Neural cell (in vitro differentiated cells): Measurements from ENCODE around the gene MXD4. TPM values are rescaled to one million over a fixed set of nuclear protein-coding genes. Genes with fewer than 3 reads are reported as not detected.

Experiments
- H2AFZ ChIP-seq: fragments of 200-600, 300-800 bp; sonication (generic), shearing (Covaris generic); 2 replicates; pipeline ENCODE4 v1.6.0; 2014; ENCODE audit warnings: low read depth, mild to moderate bottlenecking, antibody characterized with exemption, low read length, moderate library complexity
- H3F3A ChIP-seq: fragments of 200-600 bp; shearing (Covaris generic); 2 replicates; pipeline ENCODE4 v1.6.1; 2016; ENCODE audit warnings: mild to moderate bottlenecking, moderate library complexity, mixed read lengths, antibody characterized with exemption, low read length; ENCODE audit not compliant: insufficient read depth, poor library complexity, severe bottlenecking
- H3K27ac ChIP-seq: fragments of 200-600, 300-800 bp; sonication (generic), shearing (Covaris generic); 2 replicates; pipeline ENCODE4 v1.5.1; 2014; ENCODE audit warnings: mild to moderate bottlenecking, low read length, moderate library complexity
- H3K27me3 ChIP-seq: fragments of 300-800, 200-600 bp; sonication (generic), shearing (Covaris generic); 2 replicates; pipeline ENCODE4 v1.6.0; 2014; ENCODE audit warnings: mild to moderate bottlenecking, low read depth, low read length, moderate library complexity; ENCODE audit not compliant: insufficient read depth
- H3K36me3 ChIP-seq: fragments of 300-800, 200-600 bp; sonication (generic), shearing (Covaris generic); 2 replicates; pipeline ENCODE4 v1.5.1; 2014; ENCODE audit warnings: mild to moderate bottlenecking, antibody characterized with exemption, low read length, moderate library complexity; ENCODE audit not compliant: insufficient read depth
- H3K4me2 ChIP-seq: fragments of 300-800, 200-600 bp; sonication (generic), shearing (Covaris generic); 2 replicates; pipeline ENCODE4 v1.6.0; 2014; ENCODE audit warnings: mild to moderate bottlenecking, low read length
- H3K4me3 ChIP-seq: fragments of 300-800, 200-600 bp; sonication (generic), shearing (Covaris generic); 2 replicates; pipeline ENCODE4 v1.5.1; 2014; ENCODE audit warnings: mild to moderate bottlenecking, low read length, moderate library complexity
- H3K79me2 ChIP-seq: fragments of 200-600 bp; shearing (Covaris generic); replicated peaks from 2 replicates; pipeline ENCODE4 v1.6.0; 2014; ENCODE audit warnings: mild to moderate bottlenecking, low read length, moderate library complexity; ENCODE audit not compliant: insufficient read depth
- H3K9ac ChIP-seq: fragments of 300-800, 200-600 bp; sonication (generic), shearing (Covaris generic); 2 replicates; pipeline ENCODE4 v1.6.1; 2016; ENCODE audit warnings: mild to moderate bottlenecking, low read length, mixed read lengths
- H3K9me2 ChIP-seq: fragments of 200-600 bp; shearing (Covaris generic); 2 replicates; pipeline ENCODE4 v1.6.1; 2016; ENCODE audit warnings: mild to moderate bottlenecking, low read length, mixed read lengths; ENCODE audit not compliant: insufficient read depth
- H3K9me3 ChIP-seq: fragments of 200-600, 300-800 bp; sonication (generic), shearing (Covaris generic); 2 replicates; pipeline ENCODE4 v1.6.1; 2016; ENCODE audit warnings: mild to moderate bottlenecking, mixed run types, low read length, moderate library complexity, mixed read lengths
- H4K20me1 ChIP-seq: fragments of 200-600 bp; shearing (Covaris generic); 2 replicates; pipeline ENCODE4 v1.6.1; 2016; ENCODE audit warnings: mild to moderate bottlenecking, mixed run types; ENCODE audit not compliant: insufficient read depth
- EP300 ChIP-seq: fragments of 450-650 bp; conservative IDR thresholded peaks from 2 replicates; pipeline ENCODE4 v1.6.1; 2014; ENCODE audit warnings: antibody characterized with exemption, mild to moderate bottlenecking, moderate library complexity; ENCODE audit not compliant: poor library complexity, severe bottlenecking
- EZH2 ChIP-seq: fragments of 200-600, 300-800 bp; shearing (Covaris generic), sonication (generic); IDR thresholded peaks from 2 replicates; pipeline ENCODE4 v1.6.1; 2014; ENCODE audit warnings: antibody characterized with exemption, low read length, borderline replicate concordance, mild to moderate bottlenecking; ENCODE audit not compliant: insufficient read depth, poor library complexity, severe bottlenecking
- MXI1 ChIP-seq: fragments of 450-650 bp; conservative IDR thresholded peaks from 2 replicates; pipeline ENCODE4 v1.6.1; 2014; ENCODE audit warnings: antibody characterized with exemption, mild to moderate bottlenecking; ENCODE audit not compliant: poor library complexity, severe bottlenecking
- POLR2AphosphoS5 ChIP-seq: IDR thresholded peaks from 2 replicates; pipeline ENCODE4 v1.6.1; 2012
- RAD21 ChIP-seq: fragments of 450-650 bp; conservative IDR thresholded peaks from 2 replicates; pipeline ENCODE4 v1.6.1; 2014; ENCODE audit warnings: antibody characterized with exemption, mild to moderate bottlenecking, moderate library complexity
- SMC3 ChIP-seq: fragments of 450-650 bp; conservative IDR thresholded peaks from 2 replicates; pipeline ENCODE4 v1.6.1; 2014; ENCODE audit warnings: antibody characterized with exemption, mild to moderate bottlenecking, moderate library complexity; ENCODE audit not compliant: poor library complexity
- TAF1 ChIP-seq: IDR thresholded peaks from 2 replicates; pipeline ENCODE4 v1.6.1; 2012; ENCODE audit warnings: low read depth
- polyA plus RNA-seq: library from polyadenylated mRNA; depleted of rRNA; stranded (reverse); fragments of >200 nt; gene quantifications from 2 replicates; pipeline ENCODE4 v1.2.3, GENCODE V29; 2014
- TF ChIP-seq, protein P1 (sequence below): IDR thresholded peaks from 2 replicates; pipeline ENCODE4 v1.6.1; 2012; ENCODE audit warnings: borderline replicate concordance
- TF ChIP-seq, protein P2 (sequence below): fragments of 450-650 bp; IDR thresholded peaks from 2 replicates; pipeline ENCODE4 v1.5.1; 2014; ENCODE audit warnings: antibody characterized with exemption, mild to moderate bottlenecking, moderate library complexity; ENCODE audit not compliant: poor library complexity, severe bottlenecking

The MXD4 gene
- polyA plus RNA-seq, 1 donor from 2014 or later: 58.4 TPM

DNA sequence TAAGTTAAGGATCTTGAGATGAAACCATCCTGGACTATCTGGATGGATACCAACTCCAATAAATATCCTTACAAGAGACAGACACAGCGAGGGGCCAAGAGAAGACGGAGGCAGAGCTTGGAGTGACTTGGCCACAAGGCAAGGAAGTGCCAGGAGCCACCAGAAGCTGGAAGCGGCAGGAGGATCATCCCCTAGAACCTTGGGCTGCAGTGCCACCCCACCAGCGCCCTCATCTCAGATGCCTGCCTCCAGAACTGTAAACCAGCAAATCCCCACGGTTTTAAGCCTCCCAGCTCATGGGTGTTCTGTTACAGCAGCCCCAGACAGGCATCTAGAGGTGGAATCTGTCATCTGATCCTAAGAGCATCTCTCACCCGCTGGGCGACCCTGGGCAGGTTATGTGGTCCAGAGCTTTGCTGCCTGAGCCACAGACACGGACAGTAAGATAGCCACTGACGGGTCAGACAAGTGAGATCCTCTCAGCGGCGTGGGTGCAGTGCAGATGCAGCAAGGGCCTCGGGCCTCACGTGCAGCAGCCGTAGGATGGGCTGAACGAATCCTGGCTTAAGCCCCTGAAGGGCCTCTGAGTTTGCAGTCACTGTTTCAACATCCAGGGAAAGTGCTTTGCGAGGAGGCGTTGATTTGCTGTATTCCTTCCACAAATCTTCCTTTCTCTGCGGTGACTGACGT, 25.1 kb upstream of the MXD4 start:
- TF ChIP-seq, protein P1, sequence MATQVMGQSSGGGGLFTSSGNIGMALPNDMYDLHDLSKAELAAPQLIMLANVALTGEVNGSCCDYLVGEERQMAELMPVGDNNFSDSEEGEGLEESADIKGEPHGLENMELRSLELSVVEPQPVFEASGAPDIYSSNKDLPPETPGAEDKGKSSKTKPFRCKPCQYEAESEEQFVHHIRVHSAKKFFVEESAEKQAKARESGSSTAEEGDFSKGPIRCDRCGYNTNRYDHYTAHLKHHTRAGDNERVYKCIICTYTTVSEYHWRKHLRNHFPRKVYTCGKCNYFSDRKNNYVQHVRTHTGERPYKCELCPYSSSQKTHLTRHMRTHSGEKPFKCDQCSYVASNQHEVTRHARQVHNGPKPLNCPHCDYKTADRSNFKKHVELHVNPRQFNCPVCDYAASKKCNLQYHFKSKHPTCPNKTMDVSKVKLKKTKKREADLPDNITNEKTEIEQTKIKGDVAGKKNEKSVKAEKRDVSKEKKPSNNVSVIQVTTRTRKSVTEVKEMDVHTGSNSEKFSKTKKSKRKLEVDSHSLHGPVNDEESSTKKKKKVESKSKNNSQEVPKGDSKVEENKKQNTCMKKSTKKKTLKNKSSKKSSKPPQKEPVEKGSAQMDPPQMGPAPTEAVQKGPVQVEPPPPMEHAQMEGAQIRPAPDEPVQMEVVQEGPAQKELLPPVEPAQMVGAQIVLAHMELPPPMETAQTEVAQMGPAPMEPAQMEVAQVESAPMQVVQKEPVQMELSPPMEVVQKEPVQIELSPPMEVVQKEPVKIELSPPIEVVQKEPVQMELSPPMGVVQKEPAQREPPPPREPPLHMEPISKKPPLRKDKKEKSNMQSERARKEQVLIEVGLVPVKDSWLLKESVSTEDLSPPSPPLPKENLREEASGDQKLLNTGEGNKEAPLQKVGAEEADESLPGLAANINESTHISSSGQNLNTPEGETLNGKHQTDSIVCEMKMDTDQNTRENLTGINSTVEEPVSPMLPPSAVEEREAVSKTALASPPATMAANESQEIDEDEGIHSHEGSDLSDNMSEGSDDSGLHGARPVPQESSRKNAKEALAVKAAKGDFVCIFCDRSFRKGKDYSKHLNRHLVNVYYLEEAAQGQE: no peak
- TF ChIP-seq SMC3 (no peak), TAF1 (no peak), EP300 (no peak), EZH2 (no peak), POLR2AphosphoS5 (no peak), MXI1 (no peak), RAD21 (no peak)
- TF ChIP-seq, protein P2, sequence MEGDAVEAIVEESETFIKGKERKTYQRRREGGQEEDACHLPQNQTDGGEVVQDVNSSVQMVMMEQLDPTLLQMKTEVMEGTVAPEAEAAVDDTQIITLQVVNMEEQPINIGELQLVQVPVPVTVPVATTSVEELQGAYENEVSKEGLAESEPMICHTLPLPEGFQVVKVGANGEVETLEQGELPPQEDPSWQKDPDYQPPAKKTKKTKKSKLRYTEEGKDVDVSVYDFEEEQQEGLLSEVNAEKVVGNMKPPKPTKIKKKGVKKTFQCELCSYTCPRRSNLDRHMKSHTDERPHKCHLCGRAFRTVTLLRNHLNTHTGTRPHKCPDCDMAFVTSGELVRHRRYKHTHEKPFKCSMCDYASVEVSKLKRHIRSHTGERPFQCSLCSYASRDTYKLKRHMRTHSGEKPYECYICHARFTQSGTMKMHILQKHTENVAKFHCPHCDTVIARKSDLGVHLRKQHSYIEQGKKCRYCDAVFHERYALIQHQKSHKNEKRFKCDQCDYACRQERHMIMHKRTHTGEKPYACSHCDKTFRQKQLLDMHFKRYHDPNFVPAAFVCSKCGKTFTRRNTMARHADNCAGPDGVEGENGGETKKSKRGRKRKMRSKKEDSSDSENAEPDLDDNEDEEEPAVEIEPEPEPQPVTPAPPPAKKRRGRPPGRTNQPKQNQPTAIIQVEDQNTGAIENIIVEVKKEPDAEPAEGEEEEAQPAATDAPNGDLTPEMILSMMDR: no peak
- Histone ChIP-seq H3K9ac (no peak overlapping the region), H3F3A (no peaks in the 10 kb centered on the region), H3K36me3 (no peaks in the 10 kb centered on the region), H3K4me3 (no peak overlapping the region), H3K9me3 (no peaks in the 10 kb centered on the region), H3K9me2 (no peaks in the 10 kb centered on the region), H2AFZ (no peak overlapping the region), H3K27me3 (no peaks in the 10 kb centered on the region), H3K79me2 (no peaks in the 10 kb centered on the region), H3K4me2 (no peak overlapping the region), H4K20me1 (no peaks in the 10 kb centered on the region), H3K27ac (no peak overlapping the region)

DNA sequence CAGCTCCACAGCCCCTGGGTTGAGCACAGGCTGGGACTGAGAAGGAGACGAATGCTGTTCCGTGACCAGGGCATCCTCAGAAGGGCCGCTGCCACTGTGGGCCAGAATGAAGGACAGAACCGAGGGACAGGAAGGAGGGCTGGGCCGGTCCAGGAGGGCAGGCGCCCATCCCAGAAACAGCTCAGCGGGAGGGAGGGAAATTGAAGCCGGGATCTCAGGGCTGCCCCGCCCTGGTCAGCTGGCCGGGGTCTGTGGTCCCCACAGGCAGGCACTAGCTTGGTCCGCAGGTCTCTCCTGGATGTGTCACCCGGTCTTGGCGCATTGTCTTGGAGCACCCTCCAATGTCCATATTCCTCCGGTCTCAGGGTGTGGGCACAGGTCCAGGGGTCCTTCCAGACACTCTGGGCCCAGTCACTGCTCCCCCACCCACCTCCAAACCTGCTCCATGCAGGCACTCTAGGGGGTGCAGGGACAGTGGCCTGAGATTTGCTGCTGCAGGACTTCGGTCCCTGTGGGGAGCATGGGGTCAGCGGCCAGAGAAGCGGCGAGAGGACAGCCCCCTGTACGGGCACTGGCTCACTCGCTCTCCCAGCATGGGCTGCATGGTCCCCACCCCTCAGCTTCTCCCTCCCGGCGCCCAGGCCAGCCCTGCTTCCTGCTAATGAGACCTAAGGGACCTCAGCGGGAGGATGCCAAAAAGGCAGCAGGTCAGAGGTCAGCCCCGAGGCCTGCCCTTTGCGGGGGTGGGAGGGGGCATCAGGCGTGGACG, 23.9 kb upstream of the MXD4 start:
- Histone ChIP-seq H3F3A (no peaks in the 10 kb centered on the region), H2AFZ (no peak overlapping the region), H3K9ac (no peak overlapping the region), H4K20me1 (no peaks in the 10 kb centered on the region), H3K79me2 (no peaks in the 10 kb centered on the region), H3K4me3 (no peak overlapping the region), H3K4me2 (no peak overlapping the region), H3K27me3 (no peaks in the 10 kb centered on the region), H3K9me2 (no peaks in the 10 kb centered on the region), H3K27ac (no peak overlapping the region), H3K36me3 (no peaks in the 10 kb centered on the region), H3K9me3 (no peaks in the 10 kb centered on the region)
- TF ChIP-seq EP300 (no peak), MXI1 (no peak), TAF1 (no peak), EZH2 (no peak), SMC3 (no peak), POLR2AphosphoS5 (no peak), RAD21 (no peak)
- TF ChIP-seq, protein P1: no peak
- TF ChIP-seq, protein P2: no peak
